GM18867 (cell line): Measurements from ENCODE around the gene FLNB.

Experiments used
- ATAC-seq: cut with Tn5 transposase; IDR thresholded peaks from one replicate; pipeline ENCODE4 v1.9.1; 2021; ENCODE audit warnings: mild to moderate bottlenecking, moderate library complexity; ENCODE audit not compliant: unreplicated experiment

FLNB gene

GRCh38 chr3:58005669-58006068 lies 2.6 kb upstream of the FLNB start:
- ATAC-seq: no peak

- ATAC-seq: no peak
These were observed 1.6 kb upstream of the FLNB start for GRCh38 chr3:58006661-58007060.

- ATAC-seq: peak; percentile 7
These were observed 965 bp downstream of the FLNB start for GRCh38 chr3:58009026-58009748.

GRCh38 chr3:58009749-58010535 lies 1.7 kb downstream of the FLNB start:
- no peak for ATAC-seq

GRCh38 chr3:58010562-58010961 lies 2.3 kb downstream of the FLNB start:
- ATAC-seq: no peak

- no peak for ATAC-seq
These were observed 3.4 kb downstream of the FLNB start for GRCh38 chr3:58011580-58011979.

- no peak for ATAC-seq
These were observed 4.1 kb downstream of the FLNB start for GRCh38 chr3:58012302-58012701.

GRCh38 chr3:58013099-58013498 lies 4.9 kb downstream of the FLNB start:
- ATAC-seq: no peak

GRCh38 chr3:58013973-58014649 lies 5.9 kb downstream of the FLNB start:
- ATAC-seq: no peak

GRCh38 chr3:58015520-58015915 lies 7.3 kb downstream of the FLNB start:
- ATAC-seq: no peak

- ATAC-seq: no peak
These were observed 8.5 kb downstream of the FLNB start for GRCh38 chr3:58016710-58017109.

GRCh38 chr3:58018892-58019742 lies 10.9 kb downstream of the FLNB start:
- no peak for ATAC-seq

- ATAC-seq: no peak
These were observed 12.5 kb downstream of the FLNB start for GRCh38 chr3:58020783-58021071.

GRCh38 chr3:58021072-58021959 lies 13.1 kb downstream of the FLNB start:
- ATAC-seq: no peak

GRCh38 chr3:58021962-58022361 lies 13.7 kb downstream of the FLNB start:
- no peak for ATAC-seq

GRCh38 chr3:58022490-58022889 lies 14.3 kb downstream of the FLNB start:
- ATAC-seq: no peak

- ATAC-seq: no peak
These were observed 15.3 kb downstream of the FLNB start for GRCh38 chr3:58023531-58023930.

- no peak for ATAC-seq
These were observed 17.2 kb downstream of the FLNB start for GRCh38 chr3:58025406-58025805.

- ATAC-seq: no peak
These were observed 17.8 kb downstream of the FLNB start for GRCh38 chr3:58025837-58026569.
